ENCODE results near the gene SPC24. TPM values are rescaled to one million over a fixed set of nuclear protein-coding genes. Genes with fewer than 3 reads are reported as not detected.

Gene SPC24
- total RNA-seq, 1 experiment from 2014 or later = 50.6 TPM

DNA sequence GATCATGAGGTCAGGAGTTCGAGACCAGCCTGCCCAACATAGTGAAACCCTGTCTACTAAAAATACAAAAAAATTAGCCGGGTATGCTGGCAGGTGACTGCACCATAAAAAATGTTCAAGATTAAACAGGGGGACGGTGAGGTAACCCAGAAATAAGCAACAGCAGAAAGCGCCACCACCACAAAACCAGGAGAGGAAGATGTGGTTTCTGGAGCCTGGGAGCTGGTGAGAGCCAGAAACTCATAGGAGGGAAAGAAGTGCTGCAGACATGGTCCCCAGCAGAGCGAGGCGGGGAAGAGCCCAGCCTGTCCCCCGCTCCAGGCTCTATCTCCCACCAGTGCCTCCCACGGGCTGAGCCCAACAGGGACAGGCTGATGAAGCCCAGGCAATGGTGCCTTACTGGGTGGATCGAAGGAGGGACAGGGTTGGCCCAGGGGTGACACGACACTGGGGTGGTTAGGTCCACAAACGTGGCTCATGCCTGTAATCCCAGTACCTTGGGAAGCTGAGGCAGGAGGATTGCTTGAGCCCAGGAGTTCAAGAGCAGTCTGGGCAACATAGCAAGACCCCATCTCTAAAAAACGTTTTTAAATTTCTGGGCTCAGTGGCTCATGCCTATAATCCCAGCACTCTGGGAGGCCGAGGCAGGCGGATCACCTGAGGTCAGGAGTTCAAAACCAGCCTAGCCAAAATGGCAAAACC, 19.0 kb downstream of the SPC24 start:
- no TSS peak for BruUV-seq (replicated peaks)
- POLR2A ChIA-PET = no interaction called here
- no peak for DNase-seq (ENCODE audit: low read depth, low spot score)
- CTCF ChIA-PET = no interaction called here
- H3K27ac ChIP-seq (ENCODE audit: low read length) = peak overlapping the region; percentile 94; the same call in 1 of the 2 replicates
- in situ Hi-C loops (cut with HindIII; ENCODE audit: low pct_unique_long_range_greater_than_20kb, low sequenced_read_pairs) (no loop called here), intact Hi-C loops (cut with micrococcal nuclease; ENCODE audit: unreplicated experiment) (loop anchor here (5.0 kb wide), 1 partner anchor 66 kb away; no protein-coding TSS in a partner anchor)
- no peaks in the 10 kb centered on the region for H3K9me3 ChIP-seq (ENCODE audit: control insufficient read depth, insufficient read depth, low read depth, low read length)
- H3K36me3 ChIP-seq (ENCODE audit: control insufficient read depth, insufficient read depth, low read length) = peaks cover 2% of the 10 kb centered on the region; the same call in 1 of the 2 replicates
- no peaks in the 10 kb centered on the region for H3K27me3 ChIP-seq (ENCODE audit: control insufficient read depth, insufficient read depth, low read length)
- no peak for TF ChIP-seq SIN3A (IDR thresholded peaks at IDR 0.05; ENCODE audit: borderline replicate concordance, insufficient read depth, low read depth, low read length)
- TF ChIP-seq POLR2AphosphoS5 (IDR thresholded peaks at IDR 0.05; ENCODE audit: low read depth, low read length) = no peak
- no peak for TF ChIP-seq CTCF (IDR thresholded peaks at IDR 0.05)
- TF ChIP-seq, protein P1, sequence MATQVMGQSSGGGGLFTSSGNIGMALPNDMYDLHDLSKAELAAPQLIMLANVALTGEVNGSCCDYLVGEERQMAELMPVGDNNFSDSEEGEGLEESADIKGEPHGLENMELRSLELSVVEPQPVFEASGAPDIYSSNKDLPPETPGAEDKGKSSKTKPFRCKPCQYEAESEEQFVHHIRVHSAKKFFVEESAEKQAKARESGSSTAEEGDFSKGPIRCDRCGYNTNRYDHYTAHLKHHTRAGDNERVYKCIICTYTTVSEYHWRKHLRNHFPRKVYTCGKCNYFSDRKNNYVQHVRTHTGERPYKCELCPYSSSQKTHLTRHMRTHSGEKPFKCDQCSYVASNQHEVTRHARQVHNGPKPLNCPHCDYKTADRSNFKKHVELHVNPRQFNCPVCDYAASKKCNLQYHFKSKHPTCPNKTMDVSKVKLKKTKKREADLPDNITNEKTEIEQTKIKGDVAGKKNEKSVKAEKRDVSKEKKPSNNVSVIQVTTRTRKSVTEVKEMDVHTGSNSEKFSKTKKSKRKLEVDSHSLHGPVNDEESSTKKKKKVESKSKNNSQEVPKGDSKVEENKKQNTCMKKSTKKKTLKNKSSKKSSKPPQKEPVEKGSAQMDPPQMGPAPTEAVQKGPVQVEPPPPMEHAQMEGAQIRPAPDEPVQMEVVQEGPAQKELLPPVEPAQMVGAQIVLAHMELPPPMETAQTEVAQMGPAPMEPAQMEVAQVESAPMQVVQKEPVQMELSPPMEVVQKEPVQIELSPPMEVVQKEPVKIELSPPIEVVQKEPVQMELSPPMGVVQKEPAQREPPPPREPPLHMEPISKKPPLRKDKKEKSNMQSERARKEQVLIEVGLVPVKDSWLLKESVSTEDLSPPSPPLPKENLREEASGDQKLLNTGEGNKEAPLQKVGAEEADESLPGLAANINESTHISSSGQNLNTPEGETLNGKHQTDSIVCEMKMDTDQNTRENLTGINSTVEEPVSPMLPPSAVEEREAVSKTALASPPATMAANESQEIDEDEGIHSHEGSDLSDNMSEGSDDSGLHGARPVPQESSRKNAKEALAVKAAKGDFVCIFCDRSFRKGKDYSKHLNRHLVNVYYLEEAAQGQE (IDR thresholded peaks at IDR 0.05; ENCODE audit: insufficient read depth in 1 of 2, low read depth in 2 of 2, low read length in 1 of 2) = no peak
- no peak for TF ChIP-seq TCF7L2 (IDR thresholded peaks at IDR 0.05; ENCODE audit: low read depth, low read length)
- peaks cover 19% of the 10 kb centered on the region for H3K4me1 ChIP-seq (ENCODE audit: control insufficient read depth, insufficient read depth, low read length)
- no peak overlapping the region for H3K4me3 ChIP-seq (ENCODE audit: low read depth in 2 of 2, low read length in 2 of 2)
- no peak for ATAC-seq

GRCh38 chr19:11131471-11131870, 24.1 kb downstream of the SPC24 start:
- Histone ChIP-seq H3K27me3 (ENCODE audit: control insufficient read depth, insufficient read depth, low read length) (no peaks in the 10 kb centered on the region), H3K4me3 (ENCODE audit: low read depth in 2 of 2, low read length in 2 of 2) (no peak overlapping the region), H3K36me3 (ENCODE audit: control insufficient read depth, insufficient read depth, low read length) (peaks cover 7% of the 10 kb centered on the region; the same call in 1 of the 2 replicates), H3K4me1 (ENCODE audit: control insufficient read depth, insufficient read depth, low read length) (no peaks in the 10 kb centered on the region; the same call in 1 of the 2 replicates), H3K9me3 (ENCODE audit: control insufficient read depth, insufficient read depth, low read depth, low read length) (no peaks in the 10 kb centered on the region), H3K27ac (ENCODE audit: low read length) (no peak overlapping the region)
- TF ChIP-seq POLR2AphosphoS5 (IDR thresholded peaks at IDR 0.05; ENCODE audit: low read depth, low read length) (no peak), CTCF (IDR thresholded peaks at IDR 0.05) (no peak), SIN3A (IDR thresholded peaks at IDR 0.05; ENCODE audit: borderline replicate concordance, insufficient read depth, low read depth, low read length) (no peak), TCF7L2 (IDR thresholded peaks at IDR 0.05; ENCODE audit: low read depth, low read length) (no peak)
- in situ Hi-C loops (cut with HindIII; ENCODE audit: low pct_unique_long_range_greater_than_20kb, low sequenced_read_pairs) = no loop called here
- DNase-seq (ENCODE audit: low read depth, low spot score) (no peak), ATAC-seq (no peak)
- BruUV-seq (replicated peaks) = no TSS peak
- CTCF ChIA-PET = no interaction called here
- POLR2A ChIA-PET = no interaction called here
- intact Hi-C loops (cut with micrococcal nuclease; ENCODE audit: unreplicated experiment) = no loop called here

Data from Panc1 (cell line).